ENCODE results near the gene UBAC1. TPM values are rescaled to one million over a fixed set of nuclear protein-coding genes. Genes with fewer than 3 reads are reported as not detected.

The UBAC1 gene
- total RNA-seq, 2 donors from 2014 or later = 37.9 to 39.3 TPM

DNA sequence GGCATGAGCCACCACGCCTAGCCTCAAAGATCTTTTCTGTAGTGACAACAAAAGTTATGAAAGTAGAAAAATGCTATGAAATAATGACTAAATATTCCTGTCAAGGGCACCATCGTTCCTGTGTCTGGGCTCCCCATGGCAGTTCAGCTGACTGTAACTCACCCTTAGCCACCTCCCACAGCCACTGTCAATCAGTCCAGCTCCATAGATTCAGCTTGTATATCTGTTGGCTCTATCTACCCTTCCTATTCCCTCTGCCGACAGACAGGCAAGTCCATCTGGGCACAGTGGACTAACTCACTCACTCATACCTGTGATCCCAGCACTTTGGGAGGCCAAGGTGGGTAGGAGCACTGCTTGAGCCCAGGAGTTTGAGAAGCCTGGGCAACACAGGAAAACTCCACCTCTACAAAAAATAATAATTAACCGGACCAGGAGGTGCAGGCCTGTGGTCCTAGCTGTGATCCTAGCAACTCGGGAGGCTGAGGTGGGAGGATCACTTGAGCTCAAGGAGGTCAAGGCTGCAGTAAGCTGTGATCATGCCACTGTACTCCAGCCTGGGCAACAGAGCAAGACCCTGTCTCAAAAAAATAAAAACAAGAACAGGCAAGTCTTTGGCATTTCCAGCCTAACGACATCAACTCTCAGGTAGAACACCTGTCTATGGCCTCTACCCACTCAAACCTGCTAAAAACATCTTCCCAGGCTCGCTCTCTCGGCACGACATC, 60.0 kb downstream of the UBAC1 start:
- DNase-seq (ENCODE audit: low spot score) = no peak
- TF ChIP-seq CTCF (IDR thresholded peaks at IDR 0.05) = no peak
- Histone ChIP-seq H3K27ac (no peak overlapping the region), H3K36me3 (no peaks in the 10 kb centered on the region), H3K4me3 (no peak overlapping the region), H3K4me1 (ENCODE audit: control insufficient read depth in 1 of 2, low read depth in 2 of 2) (peaks cover 14 to 19% of the 10 kb centered on the region in 2 donors), H3K27me3 (replicated peaks; ENCODE audit: insufficient read depth) (no peaks in the 10 kb centered on the region), H3K9me3 (no peaks in the 10 kb centered on the region)
- no peak for ATAC-seq (ENCODE audit: insufficient number of reproducible peaks, low FRiP score, low read depth)

GRCh38 chr9:135898634-135899407, 62.4 kb downstream of the UBAC1 start:
- Histone ChIP-seq H3K27me3 (replicated peaks; ENCODE audit: insufficient read depth) (no peaks in the 10 kb centered on the region), H3K27ac (no peak overlapping the region), H3K9me3 (no peaks in the 10 kb centered on the region), H3K4me1 (ENCODE audit: control insufficient read depth in 1 of 2, low read depth in 2 of 2) (no peaks in the 10 kb centered on the region), H3K4me3 (no peak overlapping the region), H3K36me3 (no peaks in the 10 kb centered on the region)
- DNase-seq (ENCODE audit: low spot score) (no peak), ATAC-seq (ENCODE audit: insufficient number of reproducible peaks, low FRiP score, low read depth) (no peak)
- TF ChIP-seq CTCF (IDR thresholded peaks at IDR 0.05) = no peak

- Histone ChIP-seq H3K36me3 (no peaks in the 10 kb centered on the region), H3K27ac (no peak overlapping the region), H3K27me3 (replicated peaks; ENCODE audit: insufficient read depth) (no peaks in the 10 kb centered on the region), H3K4me3 (no peak overlapping the region), H3K9me3 (no peaks in the 10 kb centered on the region), H3K4me1 (ENCODE audit: control insufficient read depth in 1 of 2, low read depth in 2 of 2) (no peaks in the 10 kb centered on the region)
- DNase-seq (ENCODE audit: low spot score) (no peak), ATAC-seq (ENCODE audit: insufficient number of reproducible peaks, low FRiP score, low read depth) (no peak)
- TF ChIP-seq CTCF (IDR thresholded peaks at IDR 0.05) = no peak
These were observed 64.5 kb downstream of the UBAC1 start for GRCh38 chr9:135896626-135897025.

DNA sequence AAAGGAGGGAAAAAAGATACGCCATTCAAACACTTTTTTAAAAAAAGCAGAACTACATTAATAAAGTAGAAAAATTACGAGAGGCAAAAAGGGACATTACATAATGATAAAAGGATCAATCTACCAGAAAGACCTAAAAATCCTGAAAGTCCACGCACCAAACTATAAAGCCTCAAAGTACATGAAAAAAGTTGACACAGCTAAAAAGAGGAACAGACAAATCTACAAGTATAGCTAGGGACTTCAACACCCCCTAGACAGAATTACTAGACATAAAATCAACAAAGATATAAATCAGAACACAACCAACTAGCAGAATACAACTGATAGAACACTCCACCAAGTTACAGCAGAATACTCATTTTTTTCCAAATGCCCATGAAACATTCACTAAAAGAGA, 65.0 kb downstream of the UBAC1 start:
- ATAC-seq (ENCODE audit: insufficient number of reproducible peaks, low FRiP score, low read depth) (no peak), DNase-seq (ENCODE audit: low spot score) (no peak)
- Histone ChIP-seq H3K36me3 (no peaks in the 10 kb centered on the region), H3K4me3 (no peak overlapping the region), H3K9me3 (no peaks in the 10 kb centered on the region), H3K27me3 (replicated peaks; ENCODE audit: insufficient read depth) (no peaks in the 10 kb centered on the region), H3K27ac (no peak overlapping the region), H3K4me1 (ENCODE audit: control insufficient read depth in 1 of 2, low read depth in 2 of 2) (no peaks in the 10 kb centered on the region)
- TF ChIP-seq CTCF (IDR thresholded peaks at IDR 0.05) = no peak

DNA sequence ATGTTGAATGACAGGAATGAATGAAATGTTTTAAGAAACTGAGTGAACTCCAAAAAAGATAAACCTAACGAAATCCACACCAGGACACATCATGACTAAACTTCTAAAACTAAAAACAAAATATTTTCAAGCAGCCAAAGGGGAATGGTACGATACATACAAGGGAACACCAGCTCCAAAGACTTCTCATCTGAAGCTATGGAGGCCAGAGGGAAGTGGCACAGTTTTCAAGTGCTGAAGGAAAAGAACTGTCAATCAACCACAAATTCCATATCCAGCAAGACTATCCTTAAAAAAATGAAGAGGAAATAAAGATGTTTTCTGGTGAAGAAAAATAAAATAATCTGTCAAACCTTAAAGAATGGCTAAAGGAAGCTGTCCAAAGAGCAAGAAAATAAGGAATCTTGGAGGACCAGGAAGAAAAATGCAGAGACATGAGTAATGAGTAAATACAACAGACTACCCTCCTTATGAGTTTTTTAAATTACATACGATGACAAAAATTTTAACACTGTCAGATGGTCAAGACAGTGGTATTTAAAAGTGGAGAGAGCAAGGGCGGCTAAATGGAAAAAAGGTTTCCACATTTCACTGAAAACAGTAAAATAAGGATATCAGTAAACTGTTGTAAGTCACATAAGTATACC, 65.8 kb downstream of the UBAC1 start:
- ATAC-seq (ENCODE audit: insufficient number of reproducible peaks, low FRiP score, low read depth) (no peak), DNase-seq (ENCODE audit: low spot score) (no peak)
- H3K36me3 ChIP-seq = no peaks in the 10 kb centered on the region
- no peaks in the 10 kb centered on the region for H3K4me1 ChIP-seq (ENCODE audit: control insufficient read depth in 1 of 2, low read depth in 2 of 2)
- no peaks in the 10 kb centered on the region for H3K27me3 ChIP-seq (replicated peaks; ENCODE audit: insufficient read depth)
- no peak for TF ChIP-seq CTCF (IDR thresholded peaks at IDR 0.05)
- no peaks in the 10 kb centered on the region for H3K9me3 ChIP-seq
- no peak overlapping the region for H3K4me3 ChIP-seq
- no peak overlapping the region for H3K27ac ChIP-seq

All from thoracic aorta (tissue), 2 donors.